Fibroblast of skin of right biceps (primary cell): ENCODE results near the gene ANGPT4.
"Not testable (repeated sequence)": the region's sequence is repeated elsewhere in the genome, so short reads cannot be mapped to it uniquely, and the experiment has no call there.

Experiments used
- DNase-seq: peaks from one replicate; pipeline ENCODE4 v3.0.0-alpha.2; 2013

ANGPT4 gene

GRCh38 chr20:904039-904545 is 12.0 kb downstream of the ANGPT4 start:
- no peak for DNase-seq

GRCh38 chr20:897436-897835 is 18.7 kb downstream of the ANGPT4 start:
- DNase-seq: not testable (repeated sequence)

GRCh38 chr20:896501-897025 is 19.6 kb downstream of the ANGPT4 start:
- peak; percentile 9 for DNase-seq

GRCh38 chr20:892371-892770 is 23.8 kb downstream of the ANGPT4 start:
- not testable (repeated sequence) for DNase-seq

GRCh38 chr20:891706-892080 is 24.4 kb downstream of the ANGPT4 start:
- no peak for DNase-seq

- DNase-seq: no peak
Measured at GRCh38 chr20:891058-891705, 25.0 kb downstream of the ANGPT4 start.

- no peak for DNase-seq
Measured at GRCh38 chr20:890666-891057, 25.5 kb downstream of the ANGPT4 start.

- DNase-seq: no peak
Measured at GRCh38 chr20:889932-890463, 26.1 kb downstream of the ANGPT4 start.

- DNase-seq: no peak
Measured at GRCh38 chr20:889106-889505, 27.0 kb downstream of the ANGPT4 start.

GRCh38 chr20:888057-888456 is 28.1 kb downstream of the ANGPT4 start:
- DNase-seq: no peak

GRCh38 chr20:887137-887536 is 29.0 kb downstream of the ANGPT4 start:
- no peak for DNase-seq

GRCh38 chr20:884983-885952 is 30.9 kb downstream of the ANGPT4 start:
- peak; percentile 14 for DNase-seq

GRCh38 chr20:881783-882144 is 34.4 kb downstream of the ANGPT4 start:
- DNase-seq: no peak

GRCh38 chr20:881051-881782 is 34.9 kb downstream of the ANGPT4 start:
- DNase-seq: peak; percentile 46

GRCh38 chr20:879626-880025 is 36.5 kb downstream of the ANGPT4 start:
- no peak for DNase-seq

- DNase-seq: peak; percentile 36
Measured at GRCh38 chr20:878511-879307, 37.4 kb downstream of the ANGPT4 start.

GRCh38 chr20:877814-878213 is 38.3 kb downstream of the ANGPT4 start:
- DNase-seq: no peak

- DNase-seq: no peak
Measured at GRCh38 chr20:875115-875514, 41.0 kb downstream of the ANGPT4 start.

- DNase-seq: no peak
Measured at GRCh38 chr20:873875-874607, 42.1 kb downstream of the ANGPT4 start.

- DNase-seq: no peak
Measured at GRCh38 chr20:872855-873520, 43.1 kb downstream of the ANGPT4 start.

- DNase-seq: no peak
Measured at GRCh38 chr20:871948-872347, 44.2 kb downstream of the ANGPT4 start.
